HCT116 (cell line): ENCODE results near the gene PIWIL4. TPM values are rescaled to one million over a fixed set of nuclear protein-coding genes. Genes with fewer than 3 reads are reported as not detected.
A peak's percentile ranks its signal among the peaks of the same experiment; 100 is the strongest.

Experiments used
- ATAC-seq: fragments of 200-7000 bp; cut with Tn5 transposase; 2 replicates; pipeline ENCODE4 v1.9.1; 2020; ENCODE audit warnings: mild to moderate bottlenecking, moderate library complexity
- BruUV-seq: library from RNA; stranded (reverse); fragments of 400-500 nt; replicated peaks from 2 replicates; lab custom pipeline; 2021; lab: Mats Ljungman, UMichigan
- CTCF ChIA-PET: fragments of 300-600 bp; sonication (Branson Sonifier 250); formaldehyde crosslinking; loops from one replicate; lab custom pipeline; 2021; ENCODE audit warnings: antibody characterized with exemption; lab: Charles Lee
- POLR2A ChIA-PET: fragments of 300-600, 350-600 bp; sonication (Branson Sonifier 250); formaldehyde crosslinking; loops from one replicate; lab custom pipeline; 2021; ENCODE audit warnings: antibody characterized with exemption; lab: Charles Lee
- RAD21 ChIA-PET, 2 experiments: fragments of 300-600 bp; sonication (Branson Sonifier 250); formaldehyde crosslinking; loops; one replicate each; lab custom pipeline; 2023; ENCODE audit warnings: low total read pairs in 2 of 2; ENCODE audit not compliant: uncharacterized antibody in 2 of 2, unreplicated experiment in 2 of 2, low non-redundant PET in 1 of 2; lab: Charles Lee
- DNase-seq: peaks from one replicate; pipeline ENCODE4 v3.0.0-alpha.2; 2010; ENCODE audit warnings: low read depth, low spot score
- H2AFZ ChIP-seq: fragments of 200-600 bp; shearing (Covaris generic), sonication (generic); 2 replicates; pipeline ENCODE4 v1.6.1; 2017; ENCODE audit warnings: low read depth, mixed run types, mixed read lengths, antibody characterized with exemption, low read length; ENCODE audit not compliant: poor library complexity, severe bottlenecking
- H3K27ac ChIP-seq: 2 replicates; pipeline ENCODE4 v1.5.1; 2012; ENCODE audit warnings: low read depth, low read length
- H3K27me3 ChIP-seq: fragments of 200-600 bp; sonication (generic); 2 replicates; pipeline ENCODE4 v1.6.1; 2016; ENCODE audit warnings: mixed run types, low read length, mixed read lengths; ENCODE audit not compliant: insufficient read depth
- H3K36me3 ChIP-seq, 2 experiments: fragments of 200-500 bp in 1 of 2; fragments of 200-600 bp in 1 of 2; sonication (Bioruptor generic) in 1 of 2; sonication (generic) in 1 of 2; 2 replicates each; pipeline versions ENCODE4 v1.5.1 to v1.6.1; 2014 to 2016; ENCODE audit warnings: low read length in 2 of 2, inconsistent platforms in 1 of 2, mixed read lengths in 1 of 2, mixed run types in 1 of 2; ENCODE audit not compliant: insufficient read depth in 2 of 2, control insufficient read depth in 1 of 2
- H3K4me1 ChIP-seq, 2 experiments: fragments of 200-600 bp in 1 of 2; sonication (generic) in 1 of 2; 2 replicates each; pipeline versions ENCODE4 v1.5.1 to v1.6.1; 2012 to 2017; ENCODE audit warnings: low read length in 2 of 2, inconsistent platforms in 1 of 2, mild to moderate bottlenecking in 1 of 2, mixed read lengths in 1 of 2, mixed run types in 1 of 2, moderate library complexity in 1 of 2; ENCODE audit not compliant: insufficient read depth in 2 of 2, control insufficient read depth in 1 of 2
- H3K4me2 ChIP-seq: fragments of 200-600 bp; sonication (generic); 2 replicates; pipeline ENCODE4 v1.6.1; 2017; ENCODE audit warnings: mixed run types, low read length, mixed read lengths
- H3K4me3 ChIP-seq, 2 experiments: fragments of 200-600 bp in 1 of 2; sonication (generic) in 1 of 2; replicated peaks in 1 of 2; 2 replicates each; pipeline ENCODE4 v1.5.1; 2011 to 2016; ENCODE audit warnings: low read length in 2 of 2, control low read depth in 1 of 2, low read depth in 1 of 2, mild to moderate bottlenecking in 1 of 2, mixed read lengths in 1 of 2, mixed run types in 1 of 2
- H3K79me2 ChIP-seq: fragments of 200-600 bp; sonication (generic); 2 replicates; pipeline ENCODE4 v1.6.1; 2017; ENCODE audit warnings: mild to moderate bottlenecking, mixed run types, low read length, moderate library complexity, mixed read lengths; ENCODE audit not compliant: insufficient read depth
- H3K9ac ChIP-seq: fragments of 200-600 bp; sonication (generic); 2 replicates; pipeline ENCODE4 v1.6.1; 2016; ENCODE audit warnings: low read length, mixed read lengths
- H3K9me2 ChIP-seq: fragments of 200-600 bp; sonication (generic), shearing (Covaris generic); 2 replicates; pipeline ENCODE4 v1.6.1; 2017; ENCODE audit warnings: mixed run types, mild to moderate bottlenecking, moderate library complexity; ENCODE audit not compliant: insufficient read depth
- H3K9me3 ChIP-seq, 2 experiments: fragments of 200-500 bp in 1 of 2; fragments of 200-600 bp in 1 of 2; sonication (Bioruptor generic) in 1 of 2; sonication (generic) in 1 of 2; 2 replicates each; pipeline ENCODE4 v1.6.1; 2014 to 2017; ENCODE audit warnings: low read length in 2 of 2, mixed read lengths in 2 of 2, inconsistent platforms in 1 of 2, low read depth in 1 of 2, mild to moderate bottlenecking in 1 of 2, mixed run types in 1 of 2, moderate library complexity in 1 of 2; ENCODE audit not compliant: control insufficient read depth in 1 of 2, insufficient read depth in 1 of 2
- H4K20me1 ChIP-seq: fragments of 200-600 bp; sonication (generic), shearing (Covaris generic); 2 replicates; pipeline ENCODE4 v1.6.1; 2017; ENCODE audit warnings: mixed run types, mild to moderate bottlenecking, moderate library complexity; ENCODE audit not compliant: insufficient read depth
- CBX3 ChIP-seq: IDR thresholded peaks from 2 replicates; pipeline ENCODE4 v1.6.1; 2012; ENCODE audit warnings: low read depth
- CEBPB ChIP-seq: IDR thresholded peaks from 2 replicates; pipeline ENCODE4 v1.6.1; 2012; ENCODE audit warnings: low read depth
- EGR1 ChIP-seq: IDR thresholded peaks from 2 replicates; pipeline ENCODE4 v1.6.1; 2012; ENCODE audit warnings: low read depth
- EZH2 ChIP-seq: fragments of 200-600 bp; sonication (generic); IDR thresholded peaks from 2 replicates; pipeline ENCODE4 v1.6.1; 2017; ENCODE audit warnings: antibody characterized with exemption, mixed run types
- EZH2phosphoT487 ChIP-seq: fragments of 200-600 bp; IDR thresholded peaks from 2 replicates; pipeline ENCODE4 v1.6.1; 2018; ENCODE audit warnings: antibody characterized with exemption, borderline replicate concordance
- POLR2A ChIP-seq: IDR thresholded peaks from 2 replicates; pipeline ENCODE4 v1.7.0; 2011; ENCODE audit warnings: borderline replicate concordance; ENCODE audit not compliant: insufficient read depth, insufficient read length; ENCODE audit errors: extremely low read depth
- POLR2AphosphoS5 ChIP-seq: IDR thresholded peaks from 2 replicates; pipeline ENCODE4 v1.6.1; 2011; ENCODE audit warnings: mild to moderate bottlenecking, low read depth, low read length, moderate library complexity
- RAD21 ChIP-seq: IDR thresholded peaks from 2 replicates; pipeline ENCODE4 v1.6.1; 2012; ENCODE audit warnings: low read depth, mild to moderate bottlenecking
- SP1 ChIP-seq: IDR thresholded peaks from 2 replicates; pipeline ENCODE4 v1.6.1; 2012; ENCODE audit warnings: low read depth
- SRF ChIP-seq: IDR thresholded peaks from 2 replicates; pipeline ENCODE4 v1.6.1; 2012; ENCODE audit warnings: low read depth
- TCF7L2 ChIP-seq: IDR thresholded peaks from 2 replicates; pipeline ENCODE4 v1.7.0; 2011; ENCODE audit warnings: borderline replicate concordance, inconsistent platforms; ENCODE audit not compliant: insufficient read depth, insufficient read length; ENCODE audit errors: extremely low read depth
- intact Hi-C: fragments of 100-400 bp; cut with micrococcal nuclease; formaldehyde crosslinking; loops from 2 replicates; pipeline ENCODE4 v1.10.0; 2022
- total RNA-seq: library from RNA; stranded (reverse); gene quantifications from one replicate; pipeline ENCODE4 v1.2.1, GENCODE V29; 2021; ENCODE audit not compliant: unreplicated experiment
- TF ChIP-seq, protein P1 (sequence below): IDR thresholded peaks from 2 replicates; pipeline ENCODE4 v1.6.1; 2012
- TF ChIP-seq, protein P2 (sequence below): IDR thresholded peaks from 2 replicates; pipeline ENCODE4 v1.6.1; 2012; ENCODE audit warnings: low read depth

Gene PIWIL4
- total RNA-seq, 1 experiment from 2014 or later = 0.34 TPM

DNA sequence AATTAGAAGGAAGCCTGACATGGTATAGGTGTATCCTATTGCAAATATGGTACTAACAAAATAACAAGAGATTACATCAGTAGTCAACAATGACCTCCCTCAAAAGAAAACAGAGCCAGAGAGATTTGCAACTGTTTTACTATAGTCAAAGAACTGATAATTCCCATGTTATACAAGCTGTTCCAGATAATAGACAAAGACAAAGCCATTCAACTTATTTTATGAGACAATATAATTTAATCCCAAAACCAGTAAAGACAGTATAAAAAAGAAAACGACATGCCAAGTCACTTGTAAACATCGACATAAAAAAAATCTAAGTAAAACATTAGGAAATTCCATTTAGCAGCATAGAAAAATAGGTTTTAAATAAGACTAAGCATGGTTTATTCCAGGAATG lies 65.2 kb downstream of the PIWIL4 start:
- BruUV-seq = no TSS peak
- RAD21 ChIA-PET = no interaction called here
- CTCF ChIA-PET = no interaction called here
- intact Hi-C loops = no loop called here
- Histone ChIP-seq H3K4me3 (no peak overlapping the region), H2AFZ (no peak overlapping the region), H3K36me3 (no peaks in the 10 kb centered on the region), H3K4me1 (no peaks in the 10 kb centered on the region), H4K20me1 (no peaks in the 10 kb centered on the region), H3K27ac (no peak overlapping the region), H3K79me2 (no peaks in the 10 kb centered on the region), H3K9ac (no peak overlapping the region), H3K9me2 (no peaks in the 10 kb centered on the region), H3K4me2 (no peak overlapping the region), H3K27me3 (no peaks in the 10 kb centered on the region), H3K9me3 (peaks cover 0 to 3% of the 10 kb centered on the region in 2 experiments; a peak in 1 of 4 replicates)
- POLR2A ChIA-PET = no interaction called here
- ATAC-seq (no peak), DNase-seq (no peak)
- TF ChIP-seq CEBPB (no peak), EGR1 (no peak), TCF7L2 (no peak)

DNA sequence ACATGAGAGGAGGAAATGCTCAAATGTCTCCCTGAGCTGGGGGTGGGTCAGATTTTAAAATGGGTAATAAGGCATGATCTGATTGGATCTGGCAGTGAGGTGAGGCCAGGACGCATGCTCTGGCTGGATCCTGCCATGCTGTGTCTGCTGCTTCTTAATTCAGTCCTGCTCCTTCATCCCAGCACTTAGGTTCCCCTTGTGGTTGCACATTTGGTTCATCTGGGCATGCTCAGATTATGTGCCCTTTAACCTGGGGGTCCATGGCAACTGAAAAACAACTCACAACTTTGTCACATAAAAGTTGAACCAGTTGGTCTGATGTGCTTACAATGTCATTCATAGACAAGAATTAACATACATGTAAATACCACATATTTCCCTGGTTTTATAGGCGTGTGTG lies 67.9 kb downstream of the PIWIL4 start:
- Histone ChIP-seq H3K27me3 (no peaks in the 10 kb centered on the region), H3K27ac (no peak overlapping the region), H3K4me2 (no peak overlapping the region), H3K4me3 (no peak overlapping the region), H3K9me3 (no peaks in the 10 kb centered on the region), H3K9ac (no peak overlapping the region), H4K20me1 (no peaks in the 10 kb centered on the region), H3K36me3 (no peaks in the 10 kb centered on the region), H3K4me1 (peaks cover 0 to 11% of the 10 kb centered on the region in 2 experiments; a peak in 3 of 4 replicates), H3K9me2 (no peaks in the 10 kb centered on the region)
- CTCF ChIA-PET = no interaction called here
- RAD21 ChIA-PET = no interaction called here
- DNase-seq = peak; percentile 7
- POLR2A ChIA-PET = no interaction called here
- TF ChIP-seq POLR2AphosphoS5 (no peak), SRF (no peak), EZH2 (no peak), SP1 (no peak), CBX3 (no peak), RAD21 (no peak), EZH2phosphoT487 (no peak), POLR2A (no peak)
- TF ChIP-seq, protein P1, sequence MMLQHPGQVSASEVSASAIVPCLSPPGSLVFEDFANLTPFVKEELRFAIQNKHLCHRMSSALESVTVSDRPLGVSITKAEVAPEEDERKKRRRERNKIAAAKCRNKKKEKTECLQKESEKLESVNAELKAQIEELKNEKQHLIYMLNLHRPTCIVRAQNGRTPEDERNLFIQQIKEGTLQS = no peak
- TF ChIP-seq, protein P2, sequence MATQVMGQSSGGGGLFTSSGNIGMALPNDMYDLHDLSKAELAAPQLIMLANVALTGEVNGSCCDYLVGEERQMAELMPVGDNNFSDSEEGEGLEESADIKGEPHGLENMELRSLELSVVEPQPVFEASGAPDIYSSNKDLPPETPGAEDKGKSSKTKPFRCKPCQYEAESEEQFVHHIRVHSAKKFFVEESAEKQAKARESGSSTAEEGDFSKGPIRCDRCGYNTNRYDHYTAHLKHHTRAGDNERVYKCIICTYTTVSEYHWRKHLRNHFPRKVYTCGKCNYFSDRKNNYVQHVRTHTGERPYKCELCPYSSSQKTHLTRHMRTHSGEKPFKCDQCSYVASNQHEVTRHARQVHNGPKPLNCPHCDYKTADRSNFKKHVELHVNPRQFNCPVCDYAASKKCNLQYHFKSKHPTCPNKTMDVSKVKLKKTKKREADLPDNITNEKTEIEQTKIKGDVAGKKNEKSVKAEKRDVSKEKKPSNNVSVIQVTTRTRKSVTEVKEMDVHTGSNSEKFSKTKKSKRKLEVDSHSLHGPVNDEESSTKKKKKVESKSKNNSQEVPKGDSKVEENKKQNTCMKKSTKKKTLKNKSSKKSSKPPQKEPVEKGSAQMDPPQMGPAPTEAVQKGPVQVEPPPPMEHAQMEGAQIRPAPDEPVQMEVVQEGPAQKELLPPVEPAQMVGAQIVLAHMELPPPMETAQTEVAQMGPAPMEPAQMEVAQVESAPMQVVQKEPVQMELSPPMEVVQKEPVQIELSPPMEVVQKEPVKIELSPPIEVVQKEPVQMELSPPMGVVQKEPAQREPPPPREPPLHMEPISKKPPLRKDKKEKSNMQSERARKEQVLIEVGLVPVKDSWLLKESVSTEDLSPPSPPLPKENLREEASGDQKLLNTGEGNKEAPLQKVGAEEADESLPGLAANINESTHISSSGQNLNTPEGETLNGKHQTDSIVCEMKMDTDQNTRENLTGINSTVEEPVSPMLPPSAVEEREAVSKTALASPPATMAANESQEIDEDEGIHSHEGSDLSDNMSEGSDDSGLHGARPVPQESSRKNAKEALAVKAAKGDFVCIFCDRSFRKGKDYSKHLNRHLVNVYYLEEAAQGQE = no peak
- TF ChIP-seq, all 23 proteins: peak for 0
- no peak for ATAC-seq
- no TSS peak for BruUV-seq
- Histone ChIP-seq H3K79me2 (no peaks in the 10 kb centered on the region), H2AFZ (no peak overlapping the region)
- intact Hi-C loops = no loop called here
